Urinary bladder (tissue), 4 donors: Measurements from ENCODE around the gene CIRBP. TPM values are rescaled to one million over a fixed set of nuclear protein-coding genes. Genes with fewer than 3 reads are reported as not detected.

Experiments used
- DNase-seq: peaks from one replicate; pipeline ENCODE4 v3.0.0-alpha.2; 2015; ENCODE audit errors: extremely low spot score
- H3K27ac ChIP-seq: one replicate; pipeline ENCODE4 v1.5.1; 2013; ENCODE audit warnings: low read depth, mild to moderate bottlenecking, moderate library complexity
- H3K36me3 ChIP-seq: one replicate; pipeline ENCODE4 v1.6.1; 2013; ENCODE audit warnings: mild to moderate bottlenecking, moderate library complexity; ENCODE audit not compliant: insufficient read depth
- H3K4me1 ChIP-seq: one replicate; pipeline ENCODE4 v1.6.1; 2013; ENCODE audit warnings: mild to moderate bottlenecking, moderate library complexity; ENCODE audit not compliant: insufficient read depth
- H3K4me3 ChIP-seq: one replicate; pipeline ENCODE4 v1.5.1; 2013; ENCODE audit warnings: low read depth, low read length
- WGBS: extraction: QIAGEN DNeasy Blood & Tissue Kit; methylation state at CpG from one replicate; pipeline ENCODE4 v1.1.7; 2013; 5-methylcytosine and 5-hydroxymethylcytosine counted together
- polyA plus RNA-seq: library from polyadenylated mRNA; stranded (reverse); fragments of 200-250 nt; gene quantifications from one replicate; pipeline ENCODE4 v1.2.3, GENCODE V29; 2013
- total RNA-seq: library from RNA; depleted of rRNA; stranded (reverse); fragments of >200 nt; gene quantifications from one replicate; pipeline ENCODE4 v1.2.3, GENCODE V29; 2014
- donor health status: healthy with polysubstance abuse.
- donor health status: healthy.

Gene CIRBP
- total and polyA plus RNA-seq, 2 donors: 267 to 536 TPM

DNA sequence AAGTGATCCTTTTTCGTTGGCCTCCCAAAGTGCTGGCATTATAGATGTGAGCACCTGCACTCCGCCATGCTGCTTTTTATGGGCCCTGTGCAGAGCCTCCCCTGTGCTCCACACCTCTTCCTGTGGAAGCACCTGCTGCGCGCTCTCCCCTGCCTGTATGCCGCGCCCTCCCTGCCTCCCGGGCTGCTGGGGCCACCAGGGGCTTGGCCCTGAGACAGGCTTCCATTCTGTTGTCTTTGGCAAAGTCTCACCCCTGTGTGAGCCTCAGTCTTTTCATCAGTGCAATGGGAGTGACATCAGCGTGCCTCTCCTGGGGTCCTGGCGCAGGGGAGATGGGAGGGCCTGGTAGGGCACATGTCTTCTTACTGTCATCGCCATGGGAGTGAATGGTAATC lies 7.5 kb downstream of the CIRBP start:
- peaks cover 7% of the 10 kb centered on the region for H3K36me3 ChIP-seq
- DNase-seq: no peak
- no peaks in the 10 kb centered on the region for H3K4me1 ChIP-seq
- no peak overlapping the region for H3K4me3 ChIP-seq
- WGBS: 70% methylated on average over 10 of the region's 10 CpGs
- no peak overlapping the region for H3K27ac ChIP-seq

DNA sequence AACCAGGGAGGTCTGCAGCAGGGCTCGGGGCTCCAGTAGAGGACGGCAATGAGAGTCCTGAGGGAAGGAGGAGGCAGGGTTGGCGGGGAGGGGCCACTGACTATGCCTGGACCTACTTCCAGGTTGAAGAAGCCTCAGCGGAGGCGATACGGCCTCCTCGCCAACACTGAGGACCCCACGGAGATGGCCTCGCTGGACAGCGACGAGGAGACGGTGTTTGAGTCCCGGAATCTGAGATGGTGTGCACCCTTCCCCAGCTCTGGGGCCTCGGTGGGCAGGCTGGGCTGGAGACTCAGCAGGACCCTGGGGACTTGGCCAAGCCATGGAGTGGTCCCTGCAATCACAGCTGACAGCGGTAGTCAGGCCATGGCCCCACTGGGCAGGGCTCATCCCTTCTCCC lies 7.9 kb downstream of the CIRBP start:
- Histone ChIP-seq H3K4me3 (no peak overlapping the region), H3K27ac (no peak overlapping the region), H3K4me1 (no peaks in the 10 kb centered on the region), H3K36me3 (peaks cover 7% of the 10 kb centered on the region)
- 90% methylated on average over 15 of the region's 15 CpGs for WGBS
- no peak for DNase-seq

DNA sequence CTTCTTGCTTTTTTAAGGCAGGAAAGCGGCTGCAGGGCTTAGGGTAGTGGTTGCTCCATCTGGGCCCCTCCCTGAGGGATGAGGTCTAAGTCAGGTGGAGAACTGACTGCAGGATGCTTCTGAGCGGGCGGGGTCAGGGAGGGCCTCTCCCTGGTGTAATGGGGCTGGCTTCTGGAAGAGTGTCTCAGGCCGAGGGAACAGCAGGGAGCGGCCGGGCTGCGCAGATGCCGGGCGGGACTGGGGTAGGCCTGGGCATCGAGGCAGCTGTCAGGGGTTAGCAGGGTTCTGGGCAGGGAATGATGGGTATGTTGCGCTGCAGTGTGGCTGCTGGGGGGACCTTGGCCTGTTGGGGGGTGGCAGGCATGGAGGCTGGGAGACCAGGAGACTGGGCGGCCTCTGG lies 8.9 kb downstream of the CIRBP start:
- H3K27ac ChIP-seq: no peak overlapping the region
- H3K4me3 ChIP-seq: no peak overlapping the region
- peaks cover 7% of the 10 kb centered on the region for H3K36me3 ChIP-seq
- H3K4me1 ChIP-seq: no peaks in the 10 kb centered on the region
- WGBS: 90% methylated on average over 12 of the region's 12 CpGs
- DNase-seq: no peak

DNA sequence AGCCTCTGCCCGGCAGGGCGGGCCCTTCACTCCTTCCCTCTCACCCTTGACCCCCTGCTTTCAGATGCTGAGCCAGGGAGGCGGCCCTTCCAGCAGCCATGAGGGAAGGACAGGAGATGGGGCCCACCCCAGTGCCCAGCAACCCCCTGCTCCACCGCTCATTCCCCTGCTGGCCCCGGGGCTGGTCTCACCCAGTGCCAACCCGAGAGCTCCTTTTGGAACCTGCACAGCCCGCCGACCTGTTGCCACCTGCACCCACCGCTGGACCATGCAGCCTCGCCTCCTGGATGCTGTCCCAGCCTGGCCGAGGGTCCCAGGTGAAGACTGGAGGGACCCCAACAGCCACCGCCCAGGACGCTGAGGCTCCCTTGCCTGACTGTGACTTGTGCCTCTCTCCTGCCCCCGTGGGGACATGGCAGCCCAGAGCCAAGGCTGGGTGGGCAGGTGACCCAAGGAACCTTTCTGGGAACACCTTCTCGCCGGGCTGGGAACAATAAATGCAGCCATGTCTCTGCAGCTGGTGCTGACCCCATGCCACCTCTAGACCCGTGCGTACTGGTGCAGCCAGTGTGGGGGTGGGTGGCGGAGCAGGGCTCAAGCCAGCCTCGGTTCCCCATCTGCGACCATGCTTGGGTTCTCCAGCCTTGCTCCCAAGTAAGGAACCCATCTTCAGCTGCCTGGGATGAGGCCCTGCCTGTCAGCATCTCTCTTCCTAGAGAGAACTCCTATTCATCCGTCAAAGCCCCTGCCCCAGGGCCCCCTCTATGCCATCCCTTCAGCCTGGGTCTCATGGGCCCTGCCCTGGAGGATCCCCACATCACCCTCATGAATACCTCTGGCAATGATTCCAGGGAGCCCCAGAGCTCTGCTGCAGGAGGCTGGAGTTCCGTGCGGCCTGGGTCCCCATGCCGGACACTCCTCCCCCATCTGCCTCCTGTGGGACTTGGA lies 9.9 kb downstream of the CIRBP start:
- peaks cover 4% of the 10 kb centered on the region for H3K36me3 ChIP-seq
- no peaks in the 10 kb centered on the region for H3K4me1 ChIP-seq
- WGBS: 87% methylated on average over 25 of the region's 25 CpGs
- no peak for DNase-seq
- H3K4me3 ChIP-seq: no peak overlapping the region
- no peak overlapping the region for H3K27ac ChIP-seq

DNA sequence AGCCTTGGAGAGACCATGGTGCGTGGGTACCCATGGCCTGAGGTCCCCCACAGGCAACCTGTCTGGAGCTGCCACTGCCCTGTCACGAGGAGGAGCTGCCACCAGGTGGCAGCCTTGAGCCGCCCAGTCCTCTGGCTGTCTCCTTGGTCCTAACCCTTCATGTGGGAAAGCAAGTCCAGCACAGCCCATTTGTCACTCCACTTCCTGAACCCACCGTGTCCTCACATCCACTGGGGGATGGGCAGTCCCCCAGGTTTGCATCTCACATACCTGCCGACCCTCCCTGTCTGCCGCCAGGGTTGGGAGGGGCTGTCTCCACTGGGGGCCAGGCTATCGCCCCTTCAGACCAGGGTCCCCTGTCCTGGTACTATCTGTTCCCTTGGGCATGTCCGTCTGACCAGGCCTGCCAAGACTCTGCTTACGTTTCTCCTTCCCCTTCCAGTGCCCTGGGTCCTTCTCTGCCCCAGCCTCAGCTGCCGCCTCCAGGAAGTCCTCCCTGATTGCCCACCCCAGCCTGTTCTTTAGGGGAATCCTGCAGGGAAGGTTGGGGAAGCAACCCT lies 10.7 kb downstream of the CIRBP start:
- DNase-seq: no peak
- Histone ChIP-seq H3K27ac (no peak overlapping the region), H3K4me3 (no peak overlapping the region), H3K36me3 (peaks cover 2% of the 10 kb centered on the region), H3K4me1 (no peaks in the 10 kb centered on the region)
- 33% methylated on average over 10 of the region's 10 CpGs for WGBS

DNA sequence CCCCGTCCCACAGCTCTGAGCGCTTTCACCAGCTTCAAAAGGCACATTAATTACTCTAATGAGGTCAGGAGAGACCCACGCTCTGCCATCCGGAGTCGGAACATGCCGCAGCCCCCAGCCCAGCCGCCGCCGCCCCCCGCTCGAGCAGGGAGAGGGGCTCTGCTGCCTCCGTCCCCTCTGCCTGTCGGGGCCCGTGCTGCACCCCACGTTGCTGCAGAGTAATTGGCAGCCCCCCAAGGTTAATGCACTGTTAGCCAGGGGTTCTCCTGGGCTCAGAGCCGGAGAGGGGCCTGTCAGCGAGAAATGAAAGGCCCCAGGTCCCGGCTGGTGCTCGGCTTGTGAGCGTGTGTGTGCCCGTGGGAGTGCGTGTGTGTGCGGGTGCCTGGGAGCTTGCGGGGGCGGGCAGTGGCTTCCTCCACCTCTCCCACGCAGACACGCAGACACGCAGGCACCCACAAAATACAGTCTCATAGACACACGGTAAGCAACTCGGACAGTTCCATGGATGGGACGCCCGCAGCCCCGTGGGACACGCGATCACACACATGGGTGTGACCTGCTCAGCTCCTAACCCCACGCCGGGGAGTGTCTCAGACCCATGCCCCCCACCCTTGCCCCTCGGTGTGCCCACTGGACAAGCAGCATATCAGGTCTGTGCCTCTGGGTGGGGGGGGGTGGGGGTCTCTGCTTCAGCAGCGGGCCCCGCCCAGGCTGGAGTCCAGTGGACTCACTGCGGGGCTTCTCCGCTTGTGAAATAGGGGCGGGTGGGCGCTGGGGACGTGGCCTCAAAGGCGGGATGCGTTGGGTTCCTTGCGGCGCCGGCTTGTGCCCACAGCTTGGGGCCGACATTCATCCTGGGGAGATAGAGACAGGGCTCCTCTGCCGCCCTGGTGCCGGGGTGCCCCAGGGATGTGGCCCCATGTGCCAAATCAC lies 11.8 kb downstream of the CIRBP start:
- Histone ChIP-seq H3K4me1 (no peaks in the 10 kb centered on the region), H3K27ac (no peak overlapping the region), H3K4me3 (no peak overlapping the region), H3K36me3 (peaks cover 2% of the 10 kb centered on the region)
- 85% methylated on average over 53 of the region's 53 CpGs for WGBS
- DNase-seq: no peak

DNA sequence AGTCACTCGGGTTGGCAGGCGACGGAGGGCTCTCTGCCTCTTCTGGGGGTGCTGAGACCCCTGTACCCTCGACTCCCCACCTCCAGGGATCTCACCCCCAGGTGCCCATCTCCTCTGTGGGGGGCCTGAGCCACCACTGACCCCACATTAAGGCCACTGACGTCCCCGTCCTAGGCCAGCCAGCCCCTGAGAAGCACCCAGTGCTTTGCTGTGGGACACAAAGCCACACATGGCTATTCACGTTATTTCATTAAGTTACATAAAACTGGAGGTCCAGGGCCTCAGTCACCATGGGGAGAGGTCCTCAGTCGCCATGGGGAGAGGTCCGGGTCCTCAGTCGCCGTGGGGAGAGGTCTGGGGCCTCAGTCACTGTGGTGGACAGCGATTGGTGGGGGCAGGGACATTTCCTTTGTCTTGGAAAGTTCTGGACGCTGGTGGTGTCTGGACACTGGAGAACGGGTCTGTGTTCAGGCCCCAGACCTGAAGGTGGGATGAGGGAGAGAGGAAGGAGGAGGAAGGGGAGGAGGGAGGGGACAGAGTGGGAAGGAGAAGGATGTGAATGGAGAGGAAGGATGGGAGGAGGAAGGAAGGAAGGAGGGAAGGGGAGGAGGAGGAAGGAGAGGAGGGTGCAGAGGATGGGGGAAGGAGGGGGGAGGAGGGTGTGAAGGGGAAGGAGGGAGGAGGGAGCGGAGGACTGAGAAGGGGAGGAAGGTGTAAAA lies 12.6 kb downstream of the CIRBP start:
- DNase-seq: no peak
- Histone ChIP-seq H3K4me3 (no peak overlapping the region), H3K27ac (no peak overlapping the region), H3K36me3 (peaks cover 2% of the 10 kb centered on the region), H3K4me1 (no peaks in the 10 kb centered on the region)
- 66% methylated on average over 15 of the region's 15 CpGs for WGBS

DNA sequence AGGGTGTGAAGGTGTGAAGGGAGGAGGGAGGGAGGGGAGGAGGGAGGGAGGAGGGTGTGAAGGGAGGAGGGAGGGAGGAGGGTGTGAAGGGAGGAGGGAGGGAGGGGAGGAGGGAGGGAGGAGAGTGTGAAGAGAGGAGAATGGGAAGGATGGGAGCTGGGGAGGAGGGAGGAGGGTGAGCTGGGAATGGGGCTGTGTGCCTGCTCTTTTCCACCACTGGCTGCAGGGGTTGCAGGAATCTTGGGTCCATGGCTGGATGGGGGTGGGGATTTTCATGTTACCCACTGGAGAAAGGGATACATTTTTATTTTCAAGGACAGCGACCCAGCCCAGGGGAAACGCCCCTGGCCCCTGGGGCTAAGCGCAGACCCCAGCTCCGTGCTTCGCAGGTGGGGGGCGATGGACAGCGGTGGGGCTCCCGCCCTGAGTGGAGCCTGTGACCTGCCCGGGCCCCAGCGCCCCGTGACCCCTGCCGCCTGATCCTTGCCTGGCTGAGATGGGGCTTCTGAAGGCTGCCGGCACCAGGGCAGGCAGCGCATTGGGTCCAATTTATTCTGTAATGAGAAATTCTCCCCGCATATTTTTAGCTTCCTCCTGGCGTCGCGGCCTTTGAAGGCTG lies 13.6 kb downstream of the CIRBP start:
- H3K4me1 ChIP-seq: no peaks in the 10 kb centered on the region
- 82% methylated on average over 18 of the region's 18 CpGs for WGBS
- H3K36me3 ChIP-seq: peaks cover 2% of the 10 kb centered on the region
- no peak for DNase-seq
- no peak overlapping the region for H3K4me3 ChIP-seq
- H3K27ac ChIP-seq: no peak overlapping the region

DNA sequence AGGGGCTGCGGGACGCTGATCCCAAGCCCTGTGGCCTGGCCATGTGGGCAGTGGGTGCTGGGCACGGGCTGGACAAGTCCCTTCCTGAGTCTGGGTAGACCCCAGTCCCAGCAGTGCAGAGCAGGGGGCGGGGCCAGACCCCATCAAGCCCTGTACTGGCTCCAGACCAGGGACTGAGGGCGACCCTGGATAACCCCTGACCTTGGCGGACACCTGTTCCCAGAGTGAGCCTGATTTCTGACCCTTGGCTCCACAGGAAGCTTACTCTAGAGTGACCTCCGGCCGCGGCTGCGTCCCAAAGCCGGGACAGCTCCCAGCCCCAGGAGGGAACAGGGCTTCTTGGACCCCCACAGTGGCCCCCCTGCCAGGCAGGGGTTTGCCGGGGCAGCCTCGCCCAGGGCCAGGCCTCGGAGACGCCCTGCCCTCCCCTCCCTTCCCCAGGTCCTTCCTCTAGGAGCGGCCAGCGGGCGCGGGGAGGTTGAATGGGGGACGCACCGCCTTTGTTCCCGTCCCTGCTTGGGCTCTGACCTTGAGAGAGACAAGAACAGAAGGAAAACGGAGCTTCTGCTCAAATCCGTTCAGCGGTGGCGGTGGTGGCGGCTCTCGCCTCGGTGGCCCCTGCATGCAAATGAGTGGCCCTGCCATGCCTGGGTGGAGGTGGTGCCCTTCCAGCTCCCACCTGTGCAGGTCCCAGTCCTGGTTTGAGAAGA lies 14.2 kb downstream of the CIRBP start:
- no peak overlapping the region for H3K4me3 ChIP-seq
- no peaks in the 10 kb centered on the region for H3K4me1 ChIP-seq
- no peak for DNase-seq
- WGBS: 71% methylated on average over 29 of the region's 29 CpGs
- H3K36me3 ChIP-seq: peaks cover 2% of the 10 kb centered on the region
- H3K27ac ChIP-seq: no peak overlapping the region

DNA sequence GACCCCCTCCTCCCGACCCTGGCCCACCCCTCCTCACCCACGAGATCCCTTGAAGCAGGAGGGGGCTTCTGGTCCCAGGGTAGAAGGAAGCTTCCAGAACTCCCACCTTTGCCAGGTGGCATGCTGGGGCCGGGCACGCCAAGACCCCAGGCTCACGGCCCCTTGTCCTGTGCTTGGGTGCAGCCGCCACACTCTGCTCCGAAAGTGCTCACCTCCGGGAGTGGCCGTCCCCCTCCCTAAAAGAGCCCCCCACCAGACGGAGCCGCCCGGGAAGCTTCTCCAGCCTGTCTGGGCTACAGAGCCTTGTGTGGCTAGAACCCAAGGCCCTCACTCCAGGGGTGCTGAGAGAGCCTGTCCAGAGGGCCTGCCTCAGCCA lies 14.8 kb downstream of the CIRBP start:
- WGBS: 76% methylated on average over 12 of the region's 12 CpGs
- Histone ChIP-seq H3K27ac (no peak overlapping the region), H3K4me1 (no peaks in the 10 kb centered on the region), H3K4me3 (no peak overlapping the region), H3K36me3 (no peaks in the 10 kb centered on the region)
- no peak for DNase-seq

DNA sequence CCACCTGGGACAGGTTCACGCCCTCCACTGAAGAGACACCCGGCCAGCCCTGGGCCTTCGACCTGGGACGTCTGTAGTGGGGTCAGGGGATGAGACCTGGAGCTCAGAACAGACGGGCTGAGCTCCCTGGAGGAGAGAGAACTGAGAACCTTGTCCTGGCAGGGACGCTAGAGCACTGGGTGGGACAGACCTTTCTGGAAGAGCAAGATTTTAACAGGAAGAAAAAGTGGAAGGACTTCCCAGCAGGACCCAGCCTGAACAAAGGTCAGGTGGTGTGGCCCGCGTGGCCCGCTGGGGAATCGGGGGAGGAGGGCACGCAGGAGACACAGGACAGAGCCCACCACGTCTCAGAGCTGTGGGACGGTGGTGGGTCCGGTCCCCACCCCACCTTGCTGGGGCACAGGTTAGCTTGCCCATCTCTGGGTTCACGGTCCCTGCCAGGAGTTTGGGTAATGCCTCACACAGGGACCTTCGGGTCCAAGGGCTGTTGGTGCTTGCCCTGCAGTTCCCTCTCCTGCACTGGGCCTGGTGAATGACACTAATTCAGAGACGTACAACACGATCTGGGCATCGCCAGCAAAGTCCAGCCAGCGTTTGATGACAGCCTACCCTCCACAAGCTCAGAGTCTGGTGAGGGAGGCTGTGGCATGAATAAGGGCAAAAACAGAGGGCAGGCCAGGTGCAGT lies 15.3 kb downstream of the CIRBP start:
- Histone ChIP-seq H3K27ac (no peak overlapping the region), H3K4me3 (no peak overlapping the region), H3K36me3 (no peaks in the 10 kb centered on the region), H3K4me1 (no peaks in the 10 kb centered on the region)
- DNase-seq: no peak
- WGBS: 72% methylated on average over 20 of the region's 20 CpGs
